CD4-positive, alpha-beta T cell (primary cell): ENCODE measurements around the gene WNT2. TPM values are rescaled to one million over a fixed set of nuclear protein-coding genes. Genes with fewer than 3 reads are reported as not detected.

Source experiments
- ATAC-seq: fragments of 200-7000 bp; cut with Tn5 transposase; one replicate; pipeline ENCODE4 v1.10.0; 2022; ENCODE audit warnings: mild to moderate bottlenecking; ENCODE audit not compliant: poor library complexity
- CTCF ChIA-PET: fragments of 350-600 bp; sonication (Branson Sonifier 250); formaldehyde crosslinking; loops from one replicate; lab custom pipeline; 2021; ENCODE audit warnings: antibody characterized with exemption, inconsistent platforms; lab: Charles Lee
- POLR2A ChIA-PET: fragments of 350-600 bp; sonication (Branson Sonifier 250); formaldehyde crosslinking; loops from one replicate; lab custom pipeline; 2021; ENCODE audit warnings: antibody characterized with exemption, inconsistent platforms; lab: Charles Lee
- DNase-seq, 14 experiments: peaks; one replicate each; pipeline ENCODE4 v3.0.0-alpha.2; 2013 to 2020; ENCODE audit warnings: mixed read lengths in 2 of 14
- H3K27ac ChIP-seq, 2 donors: one replicate each; pipeline versions ENCODE4 v1.5.1 to v1.7.0; 2013; ENCODE audit warnings: low read length in 2 of 2, low read depth in 1 of 2, mild to moderate bottlenecking in 1 of 2
- H3K27me3 ChIP-seq, 2 experiments: 1 replicate in 1 of 2; 2 replicates in 1 of 2; pipeline versions ENCODE4 v1.6.1 to v1.7.0; 2013; ENCODE audit warnings: low read length in 2 of 2, control low read depth in 1 of 2, mild to moderate bottlenecking in 1 of 2, moderate library complexity in 1 of 2; ENCODE audit not compliant: insufficient read depth in 2 of 2, control insufficient read depth in 1 of 2
- H3K36me3 ChIP-seq: one replicate; pipeline ENCODE4 v1.6.1; 2013; ENCODE audit warnings: low read length, control low read depth; ENCODE audit not compliant: insufficient read depth
- H3K4me1 ChIP-seq: one replicate; pipeline ENCODE4 v1.6.1; 2013; ENCODE audit warnings: low read length, control low read depth; ENCODE audit not compliant: insufficient read depth
- H3K4me3 ChIP-seq: one replicate; pipeline ENCODE4 v1.5.1; 2013; ENCODE audit warnings: mild to moderate bottlenecking, low read length, moderate library complexity
- H3K9me3 ChIP-seq, 2 experiments: 1 replicate in 1 of 2; 2 replicates in 1 of 2; pipeline versions ENCODE4 v1.6.1 to v1.7.0; 2013; ENCODE audit warnings: low read length in 2 of 2, mild to moderate bottlenecking in 2 of 2, control low read depth in 1 of 2, moderate library complexity in 1 of 2; ENCODE audit not compliant: control insufficient read depth in 1 of 2, insufficient read depth in 1 of 2
- H3K27ac Mint-ChIP-seq: one replicate; pipeline ENCODE4 v1.8.0; 2020; ENCODE audit warnings: mixed read lengths
- H3K27me3 Mint-ChIP-seq: one replicate; pipeline ENCODE4 v1.8.0; 2021; ENCODE audit warnings: mixed read lengths
- H3K36me3 Mint-ChIP-seq: one replicate; pipeline ENCODE4 v1.8.0; 2021; ENCODE audit warnings: low read depth, mixed read lengths
- H3K4me1 Mint-ChIP-seq: one replicate; pipeline ENCODE4 v1.8.0; 2021; ENCODE audit warnings: low read depth, mixed read lengths
- H3K4me3 Mint-ChIP-seq: one replicate; pipeline ENCODE4 v1.8.0; 2020; ENCODE audit warnings: mild to moderate bottlenecking, mixed read lengths
- H3K9me3 Mint-ChIP-seq: one replicate; pipeline ENCODE4 v1.8.0; 2020; ENCODE audit warnings: mixed read lengths
- intact Hi-C, 2 experiments: fragments of 100-400 bp; cut with DNase I in 1 of 2; cut with micrococcal nuclease in 1 of 2; formaldehyde crosslinking; loops; one replicate each; pipeline versions ENCODE4 v1.15.1 to v1.9.0; 2023 to 2025; cut with DNase I, micrococcal nuclease
- total RNA-seq, 174 experiments: library from RNA in 2 of 174; stranded (reverse) in 2 of 174; gene quantifications; one replicate each; pipeline ENCODE4 v1.2.3 and lab custom pipeline; 2021 to 2026
- TF ChIP-seq, protein P1 (sequence below): fragments of 200-600 bp; IDR thresholded peaks from one replicate; pipeline ENCODE4 v1.8.0; 2022; ENCODE audit warnings: antibody characterized with exemption, mild to moderate bottlenecking

WNT2 gene
- total RNA-seq, 2 experiments from 2014 or later: not detected

GRCh38 chr7:117323305-117323850 is 520 bp upstream of the WNT2 start:
- no peak overlapping the region for H3K27ac Mint-ChIP-seq
- ChIA-PET POLR2A (no interaction called here), CTCF (no interaction called here)
- peaks cover 0 to 22% of the 10 kb centered on the region in 2 experiments for H3K9me3 ChIP-seq
- no peaks in the 10 kb centered on the region for H3K9me3 Mint-ChIP-seq
- intact Hi-C loops: no loop called here
- H3K4me3 Mint-ChIP-seq: no peak overlapping the region
- TF ChIP-seq, protein P1, sequence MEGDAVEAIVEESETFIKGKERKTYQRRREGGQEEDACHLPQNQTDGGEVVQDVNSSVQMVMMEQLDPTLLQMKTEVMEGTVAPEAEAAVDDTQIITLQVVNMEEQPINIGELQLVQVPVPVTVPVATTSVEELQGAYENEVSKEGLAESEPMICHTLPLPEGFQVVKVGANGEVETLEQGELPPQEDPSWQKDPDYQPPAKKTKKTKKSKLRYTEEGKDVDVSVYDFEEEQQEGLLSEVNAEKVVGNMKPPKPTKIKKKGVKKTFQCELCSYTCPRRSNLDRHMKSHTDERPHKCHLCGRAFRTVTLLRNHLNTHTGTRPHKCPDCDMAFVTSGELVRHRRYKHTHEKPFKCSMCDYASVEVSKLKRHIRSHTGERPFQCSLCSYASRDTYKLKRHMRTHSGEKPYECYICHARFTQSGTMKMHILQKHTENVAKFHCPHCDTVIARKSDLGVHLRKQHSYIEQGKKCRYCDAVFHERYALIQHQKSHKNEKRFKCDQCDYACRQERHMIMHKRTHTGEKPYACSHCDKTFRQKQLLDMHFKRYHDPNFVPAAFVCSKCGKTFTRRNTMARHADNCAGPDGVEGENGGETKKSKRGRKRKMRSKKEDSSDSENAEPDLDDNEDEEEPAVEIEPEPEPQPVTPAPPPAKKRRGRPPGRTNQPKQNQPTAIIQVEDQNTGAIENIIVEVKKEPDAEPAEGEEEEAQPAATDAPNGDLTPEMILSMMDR: no peak
- H3K36me3 Mint-ChIP-seq: no peaks in the 10 kb centered on the region
- H3K27me3 ChIP-seq: peaks cover 32 to 64% of the 10 kb centered on the region in 2 experiments
- no peaks in the 10 kb centered on the region for H3K4me1 ChIP-seq
- ATAC-seq: no peak
- H3K27me3 Mint-ChIP-seq: peaks cover 77% of the 10 kb centered on the region
- no peak for DNase-seq
- no peak overlapping the region for H3K27ac ChIP-seq
- no peaks in the 10 kb centered on the region for H3K36me3 ChIP-seq
- no peaks in the 10 kb centered on the region for H3K4me1 Mint-ChIP-seq
- H3K4me3 ChIP-seq: no peak overlapping the region

GRCh38 chr7:117320523-117320922 is 2.3 kb downstream of the WNT2 start:
- TF ChIP-seq, protein P1: no peak
- no peaks in the 10 kb centered on the region for H3K4me1 Mint-ChIP-seq
- CTCF ChIA-PET: no interaction called here

GRCh38 chr7:117319181-117319580 is 3.7 kb downstream of the WNT2 start:
- ChIA-PET POLR2A (no interaction called here), CTCF (no interaction called here)
- TF ChIP-seq, protein P1: no peak
- H3K27me3 Mint-ChIP-seq: peaks cover 53% of the 10 kb centered on the region
- no peak overlapping the region for H3K27ac Mint-ChIP-seq
- no peaks in the 10 kb centered on the region for H3K9me3 Mint-ChIP-seq
- Histone ChIP-seq H3K4me3 (no peak overlapping the region), H3K36me3 (no peaks in the 10 kb centered on the region), H3K27ac (no peak overlapping the region), H3K9me3 (peaks cover 0 to 17% of the 10 kb centered on the region in 2 experiments), H3K4me1 (no peaks in the 10 kb centered on the region), H3K27me3 (peaks cover 18 to 45% of the 10 kb centered on the region in 2 experiments)
- intact Hi-C loops: no loop called here
- H3K4me1 Mint-ChIP-seq: no peaks in the 10 kb centered on the region
- no peak for ATAC-seq
- no peak for DNase-seq
- no peaks in the 10 kb centered on the region for H3K36me3 Mint-ChIP-seq
- H3K4me3 Mint-ChIP-seq: no peak overlapping the region

More at GRCh38 chr7:117320523-117320922, 2.3 kb downstream of the WNT2 start:
- peaks cover 26 to 58% of the 10 kb centered on the region in 2 experiments for H3K27me3 ChIP-seq
- Mint-ChIP-seq H3K36me3 (no peaks in the 10 kb centered on the region), H3K27me3 (peaks cover 63% of the 10 kb centered on the region), H3K27ac (no peak overlapping the region), H3K9me3 (no peaks in the 10 kb centered on the region), H3K4me3 (no peak overlapping the region)
- POLR2A ChIA-PET: no interaction called here
- intact Hi-C loops: no loop called here
- no peak for ATAC-seq
- H3K9me3 ChIP-seq: peaks cover 0 to 22% of the 10 kb centered on the region in 2 experiments
- H3K4me3 ChIP-seq: no peak overlapping the region
- no peak for DNase-seq
- no peak overlapping the region for H3K27ac ChIP-seq
- no peaks in the 10 kb centered on the region for H3K36me3 ChIP-seq
- H3K4me1 ChIP-seq: no peaks in the 10 kb centered on the region
